Measurements from ENCODE around the gene CHSY3.

CHSY3 gene

GRCh38 chr5:129951039-129951438, 46.8 kb downstream of the CHSY3 start:
- no peak for ATAC-seq

- ATAC-seq: no peak
Measured at GRCh38 chr5:129958581-129958980, 54.3 kb downstream of the CHSY3 start.

GRCh38 chr5:129960831-129961230, 56.6 kb downstream of the CHSY3 start:
- no peak for ATAC-seq

GRCh38 chr5:129962506-129962905, 58.2 kb downstream of the CHSY3 start:
- no peak for ATAC-seq

GRCh38 chr5:129963359-129963758, 59.1 kb downstream of the CHSY3 start:
- no peak for ATAC-seq

GRCh38 chr5:129966071-129966470, 61.8 kb downstream of the CHSY3 start:
- ATAC-seq: no peak

GRCh38 chr5:129971714-129972113, 67.4 kb downstream of the CHSY3 start:
- no peak for ATAC-seq

GRCh38 chr5:129972465-129973141, 68.3 kb downstream of the CHSY3 start:
- no peak for ATAC-seq

- ATAC-seq: no peak
Measured at GRCh38 chr5:129973716-129974426, 69.6 kb downstream of the CHSY3 start.

GRCh38 chr5:129977810-129978209, 73.5 kb downstream of the CHSY3 start:
- ATAC-seq: no peak

GRCh38 chr5:129978270-129978669, 74.0 kb downstream of the CHSY3 start:
- no peak for ATAC-seq

- no peak for ATAC-seq
Measured at GRCh38 chr5:129988453-129988852, 84.2 kb downstream of the CHSY3 start.

GRCh38 chr5:129991780-129992179, 87.5 kb downstream of the CHSY3 start:
- no peak for ATAC-seq

- ATAC-seq: no peak
Measured at GRCh38 chr5:129996896-129997295, 92.6 kb downstream of the CHSY3 start.

GRCh38 chr5:130000460-130000859, 96.2 kb downstream of the CHSY3 start:
- ATAC-seq: no peak

- ATAC-seq: no peak
Measured at GRCh38 chr5:130002183-130002582, 97.9 kb downstream of the CHSY3 start.

- no peak for ATAC-seq
Measured at GRCh38 chr5:130002876-130003275, 98.6 kb downstream of the CHSY3 start.

- no peak for ATAC-seq
Measured at GRCh38 chr5:130011986-130012385, 107.7 kb downstream of the CHSY3 start.

GRCh38 chr5:130017173-130017572, 112.9 kb downstream of the CHSY3 start:
- no peak for ATAC-seq

- no peak for ATAC-seq
Measured at GRCh38 chr5:130018641-130019040, 114.4 kb downstream of the CHSY3 start.

GRCh38 chr5:130021000-130021399, 116.7 kb downstream of the CHSY3 start:
- no peak for ATAC-seq

- ATAC-seq: no peak
Measured at GRCh38 chr5:130021876-130022275, 117.6 kb downstream of the CHSY3 start.

- ATAC-seq: no peak
Measured at GRCh38 chr5:130023604-130024003, 119.3 kb downstream of the CHSY3 start.

GRCh38 chr5:130024006-130024405, 119.7 kb downstream of the CHSY3 start:
- ATAC-seq: no peak

- no peak for ATAC-seq
Measured at GRCh38 chr5:130025511-130025910, 121.2 kb downstream of the CHSY3 start.

All from activated CD4-positive, CD25-positive, alpha-beta regulatory T cell treated with anti-CD3 and anti-CD28 coated beads, Interleukin-2, amount 50 U/mL, for 24 hours (primary cell).